ENCODE measurements around the gene NCK2. TPM values are rescaled to one million over a fixed set of nuclear protein-coding genes. Genes with fewer than 3 reads are reported as not detected.

Gene NCK2
- total and polyA plus RNA-seq, 2 of the 4 experiments (the other 2 are of a cell fraction) = 15.8 to 22.2 TPM

DNA sequence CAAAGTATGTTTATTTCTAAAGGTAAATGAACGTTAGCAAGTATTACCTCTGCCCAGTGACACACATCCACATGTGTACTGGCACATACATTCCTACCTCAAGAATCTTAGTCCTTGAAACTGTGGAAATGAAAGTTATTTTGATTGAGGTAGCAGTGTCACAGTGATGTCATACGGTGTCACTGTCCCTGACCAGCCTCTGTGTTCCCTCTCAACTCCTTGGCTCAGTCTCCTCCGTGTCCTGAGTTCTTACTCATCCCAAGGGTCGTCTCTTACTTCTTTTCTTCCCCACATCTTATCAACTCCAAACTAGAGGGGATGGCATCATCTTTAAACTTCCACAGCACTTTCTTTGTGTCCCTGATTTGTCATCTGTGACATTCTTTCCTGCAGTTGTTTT, 3.3 kb downstream of the NCK2 start:
- DNase-seq = peak; percentile 10
- peaks cover 70% of the 10 kb centered on the region for H4K20me1 ChIP-seq (ENCODE audit: insufficient read depth, low read length)
- no peak overlapping the region for H4K8ac ChIP-seq (ENCODE audit: low read depth in 2 of 2, low read length in 2 of 2)
- peaks cover 25% of the 10 kb centered on the region for H3K9me1 ChIP-seq (ENCODE audit: insufficient read depth, low read length)
- H2BK20ac ChIP-seq (ENCODE audit: low read depth, low read length) = no peak overlapping the region
- H3K4me2 ChIP-seq (ENCODE audit: low read depth, low read length) = no peak overlapping the region
- H4K5ac ChIP-seq (ENCODE audit: low read depth, low read length) = no peak overlapping the region
- ChIA-PET CTCF (no interaction called here), POLR2A (ENCODE audit: unreplicated experiment) (no interaction called here)
- no peak overlapping the region for H2AK9ac ChIP-seq (replicated peaks; ENCODE audit: low read depth, low read length, poor library complexity)
- in situ Hi-C loops (cut with MboI; ENCODE audit: low sequenced_read_pairs) (no loop called here), intact Hi-C loops (cut with micrococcal nuclease) (loop anchor here (5.0 to 10.0 kb wide), 5 partner anchors 119 to 403 kb away; no protein-coding TSS in a partner anchor), dilution Hi-C loops (cut with HindIII; ENCODE audit: low sequenced_read_pairs, unreplicated experiment) (no loop called here)
- H3K4me3 ChIP-seq (ENCODE audit: insufficient read depth, low read depth, low read length) = no peak overlapping the region
- H3K56ac ChIP-seq (ENCODE audit: extremely low read depth, insufficient read depth, low read length) = no peak overlapping the region
- H3K4ac ChIP-seq (ENCODE audit: low read depth, low read length) = no peak overlapping the region
- H2BK5ac ChIP-seq (ENCODE audit: low read depth, low read length, poor library complexity, severe bottlenecking) = no peak overlapping the region
- no peaks in the 10 kb centered on the region for H3K27me3 ChIP-seq (ENCODE audit: control insufficient read depth, insufficient read depth, low read length)
- H3K14ac ChIP-seq (replicated peaks; ENCODE audit: low read depth, low read length) = no peak overlapping the region; the same call in 1 of the 2 replicates
- no peak overlapping the region for H2AFZ ChIP-seq (replicated peaks; ENCODE audit: low read length, poor library complexity)
- H3K79me1 ChIP-seq (ENCODE audit: low read depth in 1 of 2, low read length in 2 of 2) = peaks cover 51 to 73% of the 10 kb centered on the region in 2 experiments
- peaks cover 6% of the 10 kb centered on the region for H3K4me1 ChIP-seq (ENCODE audit: control insufficient read depth, insufficient read depth, low read length)
- peak overlapping the region; percentile 79; the same call in 1 of the 2 replicates for H3K23ac ChIP-seq (ENCODE audit: low read depth, low read length)
- H2AK5ac ChIP-seq (ENCODE audit: low read depth, low read length) = peak overlapping the region; percentile 35; the same call in 1 of the 2 replicates
- no peak overlapping the region for H2BK15ac ChIP-seq (ENCODE audit: low read depth, low read length)
- H3K36me3 ChIP-seq (ENCODE audit: control insufficient read depth, insufficient read depth, low read length) = 0 out of 2 replicates have a peak, but pooled peaks cover 1% of the 10 kb centered on the region
- no peak for ATAC-seq (ENCODE audit: low read depth)
- H4K91ac ChIP-seq (ENCODE audit: insufficient read depth, low read depth, low read length) = no peak overlapping the region
- no peak overlapping the region for H3K18ac ChIP-seq (ENCODE audit: low read depth, low read length)
- H3K9ac ChIP-seq (ENCODE audit: low read depth, low read length) = no peak overlapping the region
- TF ChIP-seq, protein P1, sequence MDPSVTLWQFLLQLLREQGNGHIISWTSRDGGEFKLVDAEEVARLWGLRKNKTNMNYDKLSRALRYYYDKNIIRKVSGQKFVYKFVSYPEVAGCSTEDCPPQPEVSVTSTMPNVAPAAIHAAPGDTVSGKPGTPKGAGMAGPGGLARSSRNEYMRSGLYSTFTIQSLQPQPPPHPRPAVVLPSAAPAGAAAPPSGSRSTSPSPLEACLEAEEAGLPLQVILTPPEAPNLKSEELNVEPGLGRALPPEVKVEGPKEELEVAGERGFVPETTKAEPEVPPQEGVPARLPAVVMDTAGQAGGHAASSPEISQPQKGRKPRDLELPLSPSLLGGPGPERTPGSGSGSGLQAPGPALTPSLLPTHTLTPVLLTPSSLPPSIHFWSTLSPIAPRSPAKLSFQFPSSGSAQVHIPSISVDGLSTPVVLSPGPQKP (IDR thresholded peaks at IDR 0.05; ENCODE audit: borderline replicate concordance, low read depth, low read length) = no peak
- TF ChIP-seq MAFK (IDR thresholded peaks at IDR 0.05; ENCODE audit: low read depth, low read length) (no peak), CHD1 (IDR thresholded peaks at IDR 0.05; ENCODE audit: low read depth, low read length) (no peak), CEBPB (IDR thresholded peaks at IDR 0.05; ENCODE audit: low read depth, low read length) (no peak), MXI1 (IDR thresholded peaks at IDR 0.05; ENCODE audit: borderline replicate concordance, low read depth, low read length) (no peak), POLR2A (IDR thresholded peaks at IDR 0.05; ENCODE audit: low read depth, low read length) (no peak), FOS (IDR thresholded peaks at IDR 0.05; ENCODE audit: low read depth, low read length) (no peak), SMC3 (IDR thresholded peaks at IDR 0.05; ENCODE audit: low read depth, low read length) (no peak), RFX5 (IDR thresholded peaks at IDR 0.05; ENCODE audit: low read depth, low read length) (no peak), RCOR1 (IDR thresholded peaks at IDR 0.05; ENCODE audit: insufficient replicate concordance, low read length) (no peak), RAD21 (IDR thresholded peaks at IDR 0.05; ENCODE audit: low read length) (no peak), USF2 (IDR thresholded peaks at IDR 0.05; ENCODE audit: low read depth, low read length) (no peak), MAZ (IDR thresholded peaks at IDR 0.05; ENCODE audit: borderline replicate concordance, low read depth, low read length) (no peak)
- TF ChIP-seq, protein P2, sequence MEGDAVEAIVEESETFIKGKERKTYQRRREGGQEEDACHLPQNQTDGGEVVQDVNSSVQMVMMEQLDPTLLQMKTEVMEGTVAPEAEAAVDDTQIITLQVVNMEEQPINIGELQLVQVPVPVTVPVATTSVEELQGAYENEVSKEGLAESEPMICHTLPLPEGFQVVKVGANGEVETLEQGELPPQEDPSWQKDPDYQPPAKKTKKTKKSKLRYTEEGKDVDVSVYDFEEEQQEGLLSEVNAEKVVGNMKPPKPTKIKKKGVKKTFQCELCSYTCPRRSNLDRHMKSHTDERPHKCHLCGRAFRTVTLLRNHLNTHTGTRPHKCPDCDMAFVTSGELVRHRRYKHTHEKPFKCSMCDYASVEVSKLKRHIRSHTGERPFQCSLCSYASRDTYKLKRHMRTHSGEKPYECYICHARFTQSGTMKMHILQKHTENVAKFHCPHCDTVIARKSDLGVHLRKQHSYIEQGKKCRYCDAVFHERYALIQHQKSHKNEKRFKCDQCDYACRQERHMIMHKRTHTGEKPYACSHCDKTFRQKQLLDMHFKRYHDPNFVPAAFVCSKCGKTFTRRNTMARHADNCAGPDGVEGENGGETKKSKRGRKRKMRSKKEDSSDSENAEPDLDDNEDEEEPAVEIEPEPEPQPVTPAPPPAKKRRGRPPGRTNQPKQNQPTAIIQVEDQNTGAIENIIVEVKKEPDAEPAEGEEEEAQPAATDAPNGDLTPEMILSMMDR (conservative IDR thresholded peaks at IDR 0.05; ENCODE audit: low read depth, low read length) = no peak
- H3K27ac ChIP-seq (ENCODE audit: insufficient read depth, low read length) = no peak overlapping the region
- H2BK120ac ChIP-seq (ENCODE audit: low read depth, low read length) = no peak overlapping the region
- no peaks in the 10 kb centered on the region for H3K9me3 ChIP-seq (ENCODE audit: control insufficient read depth, insufficient read depth, low read length)
- BruUV-seq (replicated peaks) = no TSS peak
- no CpG with 5 or more reads among the region's 4 CpGs for WGBS, 2 experiments (ENCODE audit: extremely low coverage in 2 of 2, insufficient read length in 1 of 2)

All from IMR-90 (cell line).